A549 (cell line): ENCODE measurements around the gene PRDM9.

Experiments
- CHD2 ChIP-seq: fragments of 150-350 bp; IDR thresholded peaks from 2 replicates; pipeline ENCODE4 v1.6.1; 2014; ENCODE audit warnings: low read length; ENCODE audit not compliant: partially characterized antibody
- CTCF ChIP-seq: fragments of >200 bp; sonication (Bioruptor Twin); formaldehyde crosslinking; IDR thresholded peaks from 3 replicates; pipeline ENCODE4 v1.5.1; 2016
- EHMT2 ChIP-seq: fragments of 200-600 bp; sonication (generic); IDR thresholded peaks from 2 replicates; pipeline ENCODE4 v1.6.1; 2016; ENCODE audit warnings: antibody characterized with exemption, low read depth, mild to moderate bottlenecking, moderate library complexity
- HMGXB4 ChIP-seq: fragments of 250-450 bp; sonication (Bioruptor Pico); IDR thresholded peaks from 2 replicates; pipeline ENCODE4 v1.5.0; 2021; ENCODE audit warnings: mild to moderate bottlenecking, moderate library complexity, borderline replicate concordance
- PBX3 ChIP-seq: IDR thresholded peaks from 2 replicates; pipeline ENCODE4 v1.6.1; 2012
- POLR2A ChIP-seq: IDR thresholded peaks from 2 replicates; pipeline ENCODE4 v1.6.1; 2012; ENCODE audit warnings: mild to moderate bottlenecking, low read length
- RAD21 ChIP-seq, 2 experiments: fragments of >200 bp in 1 of 2; sonication (Bioruptor Twin) in 1 of 2; formaldehyde crosslinking in 1 of 2; IDR thresholded peaks in 1 of 2; conservative IDR thresholded peaks in 1 of 2; 2 replicates in 1 of 2; 3 replicates in 1 of 2; pipeline ENCODE4 v1.6.1; 2012 to 2018; ENCODE audit warnings: inconsistent platforms in 1 of 2
- TP53 ChIP-seq: fragments of 250-450 bp; sonication (Bioruptor Pico); IDR thresholded peaks from 2 replicates; pipeline ENCODE4 v1.5.0; 2021; ENCODE audit warnings: mild to moderate bottlenecking, moderate library complexity
- USF2 ChIP-seq: fragments of 450-650 bp; IDR thresholded peaks from 2 replicates; pipeline ENCODE4 v1.6.1; 2014; ENCODE audit warnings: antibody characterized with exemption
- ZNF302 ChIP-seq: fragments of 250-450 bp; sonication (Bioruptor Pico); IDR thresholded peaks from 2 replicates; pipeline ENCODE4 v1.9.0; 2021; ENCODE audit warnings: inconsistent platforms, mild to moderate bottlenecking, moderate library complexity
- ZSCAN20 ChIP-seq: fragments of 250-450 bp; sonication (Bioruptor Pico); IDR thresholded peaks from 2 replicates; pipeline ENCODE4 v1.8.0; 2022; ENCODE audit warnings: mild to moderate bottlenecking, moderate library complexity

- TF ChIP-seq CTCF = no peak
- TF ChIP-seq USF2 = no peak
- no peak for TF ChIP-seq PBX3
- TF ChIP-seq TP53 (CRISPR knock-in tag) = no peak
- TF ChIP-seq EHMT2 = no peak
- no peak for TF ChIP-seq HMGXB4
- TF ChIP-seq POLR2A = no peak
- TF ChIP-seq RAD21 (conservative IDR thresholded peaks at IDR 0.05 in 1 of 2, IDR thresholded peaks at IDR 0.05 in 1 of 2) = no peak
- TF ChIP-seq ZSCAN20 (CRISPR knock-in tag) = no peak
- no peak for TF ChIP-seq CHD2
- no peak for TF ChIP-seq ZNF302
Observed at GRCh38 chr5:23459214-23459613, 48.2 kb upstream of the PRDM9 start.
